GM21360 (cell line): ENCODE results near the gene SEMA4A.
A peak's percentile ranks its signal among the peaks of the same experiment; 100 is the strongest.

Experiments used
- ATAC-seq: cut with Tn5 transposase; IDR thresholded peaks from one replicate; pipeline ENCODE4 v1.9.1; 2021; ENCODE audit warnings: mild to moderate bottlenecking, moderate library complexity; ENCODE audit not compliant: unreplicated experiment

Gene SEMA4A

GRCh38 chr1:156134716-156135435, 18.5 kb upstream of the SEMA4A start:
- ATAC-seq = no peak

DNA sequence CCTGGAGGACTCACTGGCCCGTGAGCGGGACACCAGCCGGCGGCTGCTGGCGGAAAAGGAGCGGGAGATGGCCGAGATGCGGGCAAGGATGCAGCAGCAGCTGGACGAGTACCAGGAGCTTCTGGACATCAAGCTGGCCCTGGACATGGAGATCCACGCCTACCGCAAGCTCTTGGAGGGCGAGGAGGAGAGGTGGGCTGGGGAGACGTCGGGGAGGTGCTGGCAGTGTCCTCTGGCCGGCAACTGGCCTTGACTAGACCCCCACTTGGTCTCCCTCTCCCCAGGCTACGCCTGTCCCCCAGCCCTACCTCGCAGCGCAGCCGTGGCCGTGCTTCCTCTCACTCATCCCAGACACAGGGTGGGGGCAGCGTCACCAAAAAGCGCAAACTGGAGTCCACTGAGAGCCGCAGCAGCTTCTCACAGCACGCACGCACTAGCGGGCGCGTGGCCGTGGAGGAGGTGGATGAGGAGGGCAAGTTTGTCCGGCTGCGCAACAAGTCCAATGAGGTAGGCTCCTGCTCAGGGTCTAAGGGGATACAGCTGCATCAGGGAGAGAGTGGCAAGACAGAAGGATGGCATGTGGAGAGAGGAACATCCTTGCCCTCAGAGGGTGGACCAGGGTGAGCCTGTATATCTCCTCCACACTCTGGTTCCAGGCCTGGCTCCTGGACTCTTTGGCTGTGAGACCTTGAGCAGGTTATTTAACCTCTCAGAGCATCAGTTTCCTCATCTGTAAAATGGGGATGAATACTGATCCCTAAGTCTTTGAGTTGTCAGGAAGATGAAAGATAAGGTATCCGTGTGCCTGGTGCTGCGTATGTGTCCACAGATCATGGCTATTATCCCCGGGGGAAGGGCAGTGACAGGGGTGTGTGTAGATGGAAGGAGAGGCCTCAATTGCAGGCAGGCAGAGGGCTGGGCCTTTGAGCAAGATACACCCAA, 17.2 kb upstream of the SEMA4A start:
- ATAC-seq = no peak

DNA sequence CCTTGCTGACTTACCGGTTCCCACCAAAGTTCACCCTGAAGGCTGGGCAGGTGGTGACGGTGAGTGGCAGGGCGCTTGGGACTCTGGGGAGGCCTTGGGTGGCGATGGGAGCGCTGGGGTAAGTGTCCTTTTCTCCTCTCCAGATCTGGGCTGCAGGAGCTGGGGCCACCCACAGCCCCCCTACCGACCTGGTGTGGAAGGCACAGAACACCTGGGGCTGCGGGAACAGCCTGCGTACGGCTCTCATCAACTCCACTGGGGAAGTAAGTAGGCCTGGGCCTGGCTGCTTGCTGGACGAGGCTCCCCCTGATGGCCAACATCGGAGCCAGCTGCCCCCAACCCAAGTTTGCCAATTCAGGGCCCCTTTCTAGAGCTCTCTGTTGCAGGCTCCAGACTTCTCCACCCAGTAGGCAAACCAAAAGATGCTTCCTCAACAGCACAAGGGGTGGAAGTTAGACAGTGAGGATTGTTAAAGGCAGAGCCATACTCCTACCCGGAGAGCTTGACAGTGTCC, 16.4 kb upstream of the SEMA4A start:
- no peak for ATAC-seq

DNA sequence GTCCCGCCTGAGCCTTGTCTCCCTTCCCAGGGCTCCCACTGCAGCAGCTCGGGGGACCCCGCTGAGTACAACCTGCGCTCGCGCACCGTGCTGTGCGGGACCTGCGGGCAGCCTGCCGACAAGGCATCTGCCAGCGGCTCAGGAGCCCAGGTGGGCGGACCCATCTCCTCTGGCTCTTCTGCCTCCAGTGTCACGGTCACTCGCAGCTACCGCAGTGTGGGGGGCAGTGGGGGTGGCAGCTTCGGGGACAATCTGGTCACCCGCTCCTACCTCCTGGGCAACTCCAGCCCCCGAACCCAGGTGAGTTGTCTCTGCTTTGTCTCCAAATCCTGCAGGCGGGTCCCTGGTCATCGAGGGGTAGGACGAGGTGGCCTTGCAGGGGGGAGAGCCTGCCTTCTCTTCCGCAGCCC, 14.9 kb upstream of the SEMA4A start:
- ATAC-seq = no peak

DNA sequence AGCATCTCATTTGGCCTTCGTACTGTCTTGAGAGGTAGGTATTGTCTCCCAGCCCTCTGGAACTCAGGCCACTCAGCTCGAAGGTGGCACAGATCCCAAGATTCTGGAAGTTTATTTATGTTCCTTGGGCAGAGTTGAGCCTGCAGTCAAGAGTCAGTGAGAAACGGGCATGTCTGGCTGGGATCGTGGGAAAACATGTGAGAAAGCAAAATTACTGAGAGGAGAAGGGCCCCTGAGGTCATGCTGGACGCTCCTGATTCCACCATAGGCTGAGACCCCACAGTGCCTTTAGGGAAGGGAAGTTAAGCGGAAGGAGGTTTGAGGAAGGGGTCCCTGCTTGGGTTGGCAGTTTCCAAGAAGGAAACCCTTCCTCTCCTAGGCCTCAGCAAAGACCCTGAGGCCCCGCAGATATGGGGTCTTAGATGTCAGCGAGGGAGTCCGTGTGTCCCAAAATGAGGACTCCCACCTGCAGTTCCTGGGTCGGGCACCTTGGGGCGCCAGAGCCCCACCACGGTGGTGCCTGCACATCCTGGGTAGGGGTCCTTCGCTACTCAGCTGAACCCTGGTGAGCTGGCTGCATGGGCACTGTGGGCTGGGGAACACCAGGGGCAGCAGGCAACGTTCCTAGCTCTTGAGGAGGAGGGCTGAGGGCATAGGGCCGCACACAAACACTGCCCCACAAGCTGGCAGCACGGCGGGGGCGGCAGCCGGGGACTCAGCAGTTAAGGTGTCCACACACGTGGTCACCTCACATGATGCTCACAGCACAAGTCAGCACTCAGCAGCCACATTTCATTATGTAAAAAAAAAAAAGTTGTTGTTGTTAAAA, 12.3 kb upstream of the SEMA4A start:
- ATAC-seq = no peak

DNA sequence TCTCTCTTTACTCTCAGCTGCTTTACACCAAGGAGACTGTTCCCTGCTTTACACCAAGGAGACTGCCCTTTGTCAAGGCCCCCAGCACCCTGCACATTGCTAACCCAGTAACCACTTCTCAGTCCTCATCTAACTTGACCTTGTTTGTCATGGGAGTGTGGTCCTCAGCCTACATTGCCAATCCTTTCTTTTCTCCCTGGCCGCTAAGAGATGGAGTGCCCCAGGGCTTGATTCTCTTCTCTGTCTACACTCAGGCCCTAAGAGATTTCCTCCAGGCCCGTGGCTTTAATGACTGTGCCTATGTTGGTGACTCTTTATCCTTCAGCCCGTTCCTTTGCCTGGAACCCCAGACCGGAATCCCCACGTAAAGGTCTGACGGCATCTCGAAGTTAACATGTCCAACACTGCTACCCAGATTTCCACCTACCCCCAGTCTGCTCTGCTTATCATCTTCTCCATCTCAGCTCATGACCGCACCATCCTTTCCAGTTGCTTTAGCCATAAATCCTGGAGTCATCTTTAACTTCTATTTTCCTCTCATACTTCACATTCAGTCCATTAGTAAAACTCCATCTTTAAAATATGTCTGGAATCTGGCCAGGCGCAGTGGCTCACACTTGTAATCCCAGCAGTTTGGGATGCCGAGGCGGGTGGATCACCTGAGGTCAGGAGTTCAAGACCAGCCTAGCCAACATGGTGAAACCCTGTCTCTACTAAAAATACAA, 9.5 kb upstream of the SEMA4A start:
- ATAC-seq = no peak

GRCh38 chr1:156144742-156145141, 8.6 kb upstream of the SEMA4A start:
- ATAC-seq = no peak

GRCh38 chr1:156145650-156146019, 7.8 kb upstream of the SEMA4A start:
- no peak for ATAC-seq

- no peak for ATAC-seq
Measured at GRCh38 chr1:156146020-156146768, 7.2 kb upstream of the SEMA4A start.

- ATAC-seq = no peak
Measured at GRCh38 chr1:156146769-156147405, 6.5 kb upstream of the SEMA4A start.

- no peak for ATAC-seq
Measured at GRCh38 chr1:156148216-156148615, 5.2 kb upstream of the SEMA4A start.

DNA sequence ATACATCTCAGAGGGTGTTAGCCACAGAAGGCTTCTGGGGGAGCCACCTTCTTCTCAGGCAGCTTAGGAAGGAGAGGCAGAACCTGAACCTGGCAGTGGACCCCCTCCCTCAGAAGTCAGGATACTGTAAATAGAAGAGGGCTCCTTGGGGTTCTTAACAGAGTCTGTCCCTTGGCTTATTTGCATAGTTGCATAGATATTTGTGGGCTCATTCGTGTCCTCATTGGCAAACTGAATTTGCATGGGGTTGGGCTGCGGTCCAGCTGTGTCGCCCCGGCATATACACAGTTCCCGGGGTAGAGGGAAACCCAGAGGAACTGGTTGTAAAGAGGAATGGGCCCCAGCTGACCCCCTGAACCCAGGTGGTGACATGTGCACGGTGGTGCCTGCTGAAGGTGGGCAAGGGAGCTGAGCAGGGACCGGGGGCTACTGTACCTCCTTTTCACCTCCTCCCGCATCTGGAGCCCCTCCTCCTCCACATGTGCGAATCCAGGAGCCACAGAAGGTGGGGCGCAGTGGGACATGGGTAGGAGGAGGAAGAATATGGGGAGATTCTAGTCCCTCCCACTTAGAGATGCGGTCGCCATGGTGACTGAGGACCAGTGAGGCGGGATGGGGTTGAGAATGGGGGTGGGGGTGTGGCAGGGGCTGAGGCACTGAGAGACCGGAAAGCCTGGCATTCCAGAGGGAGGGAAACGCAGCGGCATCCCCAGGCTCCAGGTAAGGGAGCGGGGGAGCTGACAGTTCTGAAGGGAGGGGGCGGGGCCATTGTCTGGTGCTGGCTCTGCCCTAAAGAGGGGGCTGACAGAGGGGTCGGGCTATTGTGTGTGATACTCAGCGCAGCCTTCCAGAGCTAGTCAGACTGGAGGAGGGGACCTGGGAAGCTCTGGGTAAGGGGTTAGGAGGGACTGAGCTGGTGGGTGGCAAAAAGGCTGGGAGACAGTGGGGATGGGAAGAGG, 3.7 kb upstream of the SEMA4A start:
- no peak for ATAC-seq

- ATAC-seq = no peak
Measured at GRCh38 chr1:156150333-156151011, 2.9 kb upstream of the SEMA4A start.

DNA sequence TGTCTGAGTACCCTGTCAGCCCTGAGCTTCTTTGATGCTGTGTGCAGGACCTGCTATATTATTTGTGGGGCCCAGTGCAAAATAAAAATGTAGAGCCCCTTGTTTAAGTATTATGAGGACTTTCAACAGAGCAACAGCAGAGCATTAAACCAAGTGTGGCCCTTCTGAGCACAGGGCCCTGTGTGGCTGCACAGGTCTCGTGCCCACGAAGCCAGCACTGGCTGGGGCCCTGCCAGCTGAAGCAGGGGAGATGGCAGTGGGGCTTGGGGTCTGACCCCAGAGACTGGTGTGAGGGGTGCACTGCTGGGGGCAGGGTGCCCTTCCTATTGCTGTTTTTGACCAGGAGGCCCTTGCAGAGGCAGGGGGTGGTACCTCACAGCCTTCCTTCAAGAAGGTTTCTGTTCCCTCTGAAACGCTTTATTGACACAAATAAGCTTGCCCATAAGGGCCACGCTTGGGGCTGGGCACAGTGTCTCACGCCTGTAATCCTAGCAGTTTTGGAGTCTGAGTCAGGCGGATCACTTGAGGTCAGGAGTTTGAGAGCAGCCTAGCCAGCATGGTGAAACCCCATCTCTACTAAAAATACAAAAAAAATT, 2.2 kb upstream of the SEMA4A start:
- no peak for ATAC-seq

DNA sequence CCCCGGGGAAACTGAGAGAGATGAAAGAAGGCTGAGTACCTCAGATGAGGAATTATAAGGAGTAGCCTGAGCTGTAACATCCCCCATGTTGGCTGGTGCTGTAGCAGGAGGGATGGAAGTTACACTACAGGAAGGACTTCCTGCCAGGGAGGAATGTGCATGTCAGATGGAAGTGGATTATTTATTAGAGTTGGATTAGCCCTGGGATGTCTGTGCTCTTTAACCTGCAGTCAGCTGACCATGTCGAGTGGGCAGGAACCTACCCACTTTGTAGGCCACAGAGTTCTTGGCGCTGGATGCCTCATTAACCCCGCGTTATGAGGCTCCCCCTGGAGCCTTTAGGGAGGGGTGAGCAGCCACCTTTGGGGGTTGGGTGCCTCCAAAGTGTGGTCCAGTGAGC, 757 bp upstream of the SEMA4A start:
- ATAC-seq = no peak

DNA sequence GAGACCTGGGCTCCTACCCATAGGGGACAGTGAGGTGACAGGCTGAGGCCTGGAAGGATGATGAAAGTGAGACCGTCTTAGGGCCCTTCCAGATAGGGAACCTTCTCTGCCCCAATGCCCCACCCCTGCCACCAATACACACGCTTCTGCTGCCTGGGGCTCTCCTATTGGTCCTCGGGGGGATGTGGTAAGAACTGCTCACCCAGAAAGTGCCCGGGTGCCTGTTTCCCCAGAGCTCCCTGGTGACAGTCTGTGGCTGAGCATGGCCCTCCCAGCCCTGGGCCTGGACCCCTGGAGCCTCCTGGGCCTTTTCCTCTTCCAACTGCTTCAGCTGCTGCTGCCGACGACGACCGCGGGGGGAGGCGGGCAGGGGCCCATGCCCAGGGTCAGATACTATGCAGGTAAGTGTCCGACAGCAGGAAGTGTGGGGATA, 948 bp downstream of the SEMA4A start:
- ATAC-seq = peak; percentile 32
